Trophoblast cell (in vitro differentiated cells and primary cell): ENCODE data around the gene DTL.

ENCODE experiments used
- DNase-seq, 2 donors: peaks; one replicate each; pipeline ENCODE4 v3.0.0-alpha.2; 2016
- H2AFZ ChIP-seq: 2 replicates; pipeline ENCODE4 v1.6.1; 2013; ENCODE audit warnings: low read length, moderate library complexity, mild to moderate bottlenecking; ENCODE audit not compliant: insufficient read depth, poor library complexity
- H2AK5ac ChIP-seq: 2 replicates; pipeline ENCODE4 v1.6.1; 2013; ENCODE audit warnings: mild to moderate bottlenecking, low read length
- H2BK120ac ChIP-seq: 2 replicates; pipeline ENCODE4 v1.6.1; 2013; ENCODE audit warnings: low read length, mild to moderate bottlenecking, moderate library complexity; ENCODE audit not compliant: insufficient read depth, poor library complexity
- H2BK12ac ChIP-seq: 2 replicates; pipeline ENCODE4 v1.6.1; 2013; ENCODE audit warnings: mild to moderate bottlenecking, low read length, moderate library complexity
- H2BK5ac ChIP-seq: 2 replicates; pipeline ENCODE4 v1.6.1; 2013; ENCODE audit warnings: low read length, low read depth, moderate library complexity, mild to moderate bottlenecking; ENCODE audit not compliant: poor library complexity
- H3K14ac ChIP-seq: 2 replicates; pipeline ENCODE4 v1.6.1; 2013; ENCODE audit warnings: mild to moderate bottlenecking, low read length
- H3K18ac ChIP-seq: 2 replicates; pipeline ENCODE4 v1.6.1; 2013; ENCODE audit warnings: mild to moderate bottlenecking, low read length
- H3K23ac ChIP-seq: 2 replicates; pipeline ENCODE4 v1.6.1; 2013; ENCODE audit warnings: low read length
- H3K27ac ChIP-seq: 2 replicates; pipeline ENCODE4 v1.5.1; 2013; ENCODE audit warnings: low read depth, mild to moderate bottlenecking, inconsistent platforms, low read length, moderate library complexity
- H3K27me3 ChIP-seq: 2 replicates; pipeline ENCODE4 v1.6.1; 2013; ENCODE audit warnings: inconsistent platforms, mild to moderate bottlenecking, low read length, moderate library complexity; ENCODE audit not compliant: insufficient read depth
- H3K36me3 ChIP-seq, 2 experiments: 1 replicate in 1 of 2; 2 replicates in 1 of 2; pipeline ENCODE4 v1.6.1; 2013; ENCODE audit warnings: low read length in 2 of 2, mild to moderate bottlenecking in 2 of 2, moderate library complexity in 1 of 2; ENCODE audit not compliant: insufficient read depth in 2 of 2, control insufficient read depth in 1 of 2
- H3K4ac ChIP-seq: 2 replicates; pipeline ENCODE4 v1.6.1; 2013; ENCODE audit warnings: low read depth, mild to moderate bottlenecking, low read length, moderate library complexity
- H3K4me1 ChIP-seq, 2 experiments: 1 replicate in 1 of 2; 2 replicates in 1 of 2; pipeline ENCODE4 v1.6.1; 2013; ENCODE audit warnings: low read length in 2 of 2, mild to moderate bottlenecking in 2 of 2, moderate library complexity in 1 of 2; ENCODE audit not compliant: insufficient read depth in 2 of 2, control insufficient read depth in 1 of 2
- H3K4me2 ChIP-seq: 2 replicates; pipeline ENCODE4 v1.6.1; 2013; ENCODE audit warnings: inconsistent platforms, mild to moderate bottlenecking, low read length, moderate library complexity
- H3K4me3 ChIP-seq: 2 replicates; pipeline ENCODE4 v1.5.1; 2013; ENCODE audit warnings: mild to moderate bottlenecking, low read depth, low read length, inconsistent platforms
- H3K79me1 ChIP-seq: one replicate; pipeline ENCODE4 v1.6.1; 2013; ENCODE audit warnings: low read length
- H3K79me2 ChIP-seq: 2 replicates; pipeline ENCODE4 v1.6.1; 2013; ENCODE audit warnings: low read length, mild to moderate bottlenecking; ENCODE audit not compliant: control insufficient read depth, insufficient read depth, poor library complexity
- H3K9ac ChIP-seq: 2 replicates; pipeline ENCODE4 v1.6.1; 2013; ENCODE audit warnings: mild to moderate bottlenecking, low read length
- H3K9me3 ChIP-seq: 2 replicates; pipeline ENCODE4 v1.6.1; 2013; ENCODE audit warnings: low read depth, mild to moderate bottlenecking, control low read depth, inconsistent platforms, low read length; ENCODE audit not compliant: insufficient read depth
- H4K12ac ChIP-seq: 2 replicates; pipeline ENCODE4 v1.6.1; 2013; ENCODE audit warnings: low read depth, mild to moderate bottlenecking, low read length, moderate library complexity
- H4K8ac ChIP-seq: 2 replicates; pipeline ENCODE4 v1.6.1; 2013; ENCODE audit warnings: low read depth, mild to moderate bottlenecking, low read length, moderate library complexity
- H4K91ac ChIP-seq: one replicate; pipeline ENCODE4 v1.6.1; 2013; ENCODE audit warnings: low read depth, mild to moderate bottlenecking, low read length, moderate library complexity
- WGBS: extraction: QIAGEN DNeasy Blood & Tissue Kit; methylation state at CpG from one replicate; pipeline ENCODE4 v1.1.7; 2013; ENCODE audit warnings: missing lambda C conversion rate; ENCODE audit not compliant: insufficient read length, insufficient coverage; ENCODE audit errors: extremely low coverage; 5-methylcytosine and 5-hydroxymethylcytosine counted together

Gene DTL

DNA sequence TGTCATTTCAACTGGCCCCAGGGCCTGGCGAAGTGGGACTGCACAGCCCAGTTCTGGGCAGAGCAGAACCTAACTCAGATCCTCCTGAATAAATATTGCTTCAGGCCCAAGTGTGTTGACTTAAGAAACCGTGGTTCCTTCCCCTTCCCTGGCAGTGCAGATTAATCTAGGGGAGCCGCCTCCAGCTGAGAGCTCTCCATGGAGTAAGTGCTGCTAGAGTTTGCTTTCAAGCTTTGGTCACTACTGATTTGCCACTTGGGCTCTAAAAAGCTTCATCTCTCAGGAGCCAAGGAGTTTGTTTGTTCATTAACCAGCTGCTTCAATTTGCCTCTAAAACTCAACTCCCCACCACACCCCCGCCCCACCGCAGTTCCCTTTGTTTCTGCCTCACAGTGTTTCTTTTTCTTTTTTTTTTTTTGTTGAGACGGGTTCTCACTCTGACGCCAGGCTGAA lies 112.1 kb downstream of the DTL start:
- Histone ChIP-seq H3K4me3 (no peak overlapping the region), H3K4me2 (no peak overlapping the region), H3K9me3 (no peaks in the 10 kb centered on the region), H2BK12ac (no peak overlapping the region), H3K9ac (no peak overlapping the region), H2AK5ac (no peak overlapping the region), H4K91ac (no peak overlapping the region), H2BK120ac (no peak overlapping the region), H2BK5ac (no peak overlapping the region), H3K79me1 (no peaks in the 10 kb centered on the region), H3K23ac (no peak overlapping the region), H2AFZ (no peak overlapping the region), H3K14ac (no peak overlapping the region), H3K79me2 (no peaks in the 10 kb centered on the region), H4K12ac (no peak overlapping the region), H3K4me1 (peaks cover 0 to 2% of the 10 kb centered on the region in 2 experiments), H3K27ac (no peak overlapping the region), H3K18ac (no peak overlapping the region), H3K27me3 (no peaks in the 10 kb centered on the region), H4K8ac (no peak overlapping the region), H3K36me3 (no peaks in the 10 kb centered on the region), H3K4ac (no peak overlapping the region)
- WGBS: no CpG with 5 or more reads among the region's 7 CpGs
- DNase-seq: no peak

- no peaks in the 10 kb centered on the region for H3K9me3 ChIP-seq
- WGBS: no CpG with 5 or more reads among the region's 4 CpGs
- H3K27me3 ChIP-seq: no peaks in the 10 kb centered on the region
- H3K14ac ChIP-seq: no peak overlapping the region
- no peak overlapping the region for H4K12ac ChIP-seq
- H3K4me1 ChIP-seq: peaks cover 0 to 2% of the 10 kb centered on the region in 2 experiments
- H3K4me2 ChIP-seq: no peak overlapping the region
- no peak overlapping the region for H2AFZ ChIP-seq
- H3K18ac ChIP-seq: no peak overlapping the region
- no peak overlapping the region for H2BK5ac ChIP-seq
- no peak overlapping the region for H2AK5ac ChIP-seq
- H3K9ac ChIP-seq: peak overlapping the region; percentile 40
- H3K27ac ChIP-seq: no peak overlapping the region
- H2BK120ac ChIP-seq: no peak overlapping the region
- H4K91ac ChIP-seq: no peak overlapping the region
- no peaks in the 10 kb centered on the region for H3K79me1 ChIP-seq
- no peak overlapping the region for H3K23ac ChIP-seq
- H3K4me3 ChIP-seq: no peak overlapping the region
- no peak for DNase-seq
- no peak overlapping the region for H4K8ac ChIP-seq
- H2BK12ac ChIP-seq: no peak overlapping the region
- no peaks in the 10 kb centered on the region for H3K36me3 ChIP-seq
- no peak overlapping the region for H3K4ac ChIP-seq
- H3K79me2 ChIP-seq: no peaks in the 10 kb centered on the region
Measured at GRCh38 chr1:212149566-212149965, 114.0 kb downstream of the DTL start.

DNA sequence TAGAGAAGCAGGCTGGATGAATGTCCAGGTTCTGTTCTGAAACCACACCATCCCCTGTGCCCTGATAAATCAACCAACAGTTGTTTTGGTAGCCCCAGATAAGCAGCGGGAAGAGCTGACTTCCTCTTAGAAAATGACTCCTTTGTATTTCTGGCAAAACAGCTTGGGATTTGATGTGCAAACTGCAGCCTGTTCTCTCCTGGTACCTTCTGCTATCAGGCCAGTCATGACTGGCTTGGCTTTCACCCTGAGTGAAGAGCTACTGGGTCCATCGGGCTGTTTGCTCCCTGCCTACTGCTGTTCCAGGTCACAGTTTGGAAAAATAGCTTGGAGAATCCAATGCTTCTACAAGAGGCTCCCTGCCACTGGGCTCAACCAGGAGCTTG lies 116.8 kb downstream of the DTL start:
- Histone ChIP-seq H4K12ac (no peak overlapping the region), H3K79me2 (no peaks in the 10 kb centered on the region), H2AK5ac (no peak overlapping the region), H2BK120ac (no peak overlapping the region), H2AFZ (no peak overlapping the region), H2BK12ac (no peak overlapping the region), H3K4me1 (peaks cover 0 to 2% of the 10 kb centered on the region in 2 experiments), H3K18ac (no peak overlapping the region), H3K4me2 (no peak overlapping the region), H4K91ac (no peak overlapping the region), H3K23ac (no peak overlapping the region), H3K4ac (no peak overlapping the region), H3K9ac (no peak overlapping the region), H2BK5ac (no peak overlapping the region), H3K27me3 (no peaks in the 10 kb centered on the region), H3K14ac (no peak overlapping the region), H3K79me1 (no peaks in the 10 kb centered on the region), H3K27ac (no peak overlapping the region), H3K36me3 (no peaks in the 10 kb centered on the region), H3K9me3 (no peaks in the 10 kb centered on the region), H3K4me3 (no peak overlapping the region), H4K8ac (no peak overlapping the region)
- WGBS: no CpG with 5 or more reads among the region's 2 CpGs
- no peak for DNase-seq

DNA sequence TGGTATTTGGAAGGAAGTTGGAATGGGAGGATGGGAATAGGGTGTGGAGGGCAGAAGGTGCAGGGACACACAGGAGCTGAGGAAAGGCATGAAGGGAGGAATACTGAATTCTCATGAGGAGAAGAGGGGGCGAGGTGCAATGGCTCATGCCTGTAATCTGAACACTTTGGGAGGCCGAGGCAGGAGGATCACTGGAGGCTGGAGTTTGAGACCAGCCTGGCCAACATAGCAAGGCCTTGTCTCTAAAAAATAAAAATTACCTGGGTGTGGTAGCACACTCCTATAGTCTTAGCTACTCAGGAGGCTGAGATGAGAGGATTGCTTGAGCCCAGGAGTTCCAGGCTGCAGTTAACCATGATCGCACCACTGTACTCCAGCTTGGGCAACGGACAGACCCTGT lies 117.3 kb downstream of the DTL start:
- WGBS: no CpG with 5 or more reads among the region's 4 CpGs
- no peak overlapping the region for H4K12ac ChIP-seq
- no peaks in the 10 kb centered on the region for H3K27me3 ChIP-seq
- no peak overlapping the region for H2BK120ac ChIP-seq
- H4K91ac ChIP-seq: no peak overlapping the region
- no peak overlapping the region for H2BK12ac ChIP-seq
- H3K79me1 ChIP-seq: no peaks in the 10 kb centered on the region
- no peak overlapping the region for H3K23ac ChIP-seq
- peaks cover 0 to 2% of the 10 kb centered on the region in 2 experiments for H3K4me1 ChIP-seq
- H3K36me3 ChIP-seq: no peaks in the 10 kb centered on the region
- no peak overlapping the region for H3K4me3 ChIP-seq
- no peak overlapping the region for H3K9ac ChIP-seq
- no peak for DNase-seq
- no peak overlapping the region for H3K4ac ChIP-seq
- H2AFZ ChIP-seq: no peak overlapping the region
- H3K14ac ChIP-seq: no peak overlapping the region
- no peak overlapping the region for H3K4me2 ChIP-seq
- H4K8ac ChIP-seq: no peak overlapping the region
- H3K79me2 ChIP-seq: no peaks in the 10 kb centered on the region
- H3K9me3 ChIP-seq: no peaks in the 10 kb centered on the region
- no peak overlapping the region for H2BK5ac ChIP-seq
- no peak overlapping the region for H2AK5ac ChIP-seq
- no peak overlapping the region for H3K27ac ChIP-seq
- no peak overlapping the region for H3K18ac ChIP-seq
